Mucosa of descending colon (tissue), 3 donors: ENCODE results near the gene ZNF784. TPM values are rescaled to one million over a fixed set of nuclear protein-coding genes. Genes with fewer than 3 reads are reported as not detected.
"Not testable (repeated sequence)": the region's sequence is repeated elsewhere in the genome, so short reads cannot be mapped to it uniquely, and the experiment has no call there.

Experiments used
- ATAC-seq: fragments of 200-7000 bp; cut with Tn5 transposase; one replicate; pipeline ENCODE4 v1.9.1; 2020; ENCODE audit warnings: mild to moderate bottlenecking, moderate library complexity
- DNase-seq, 3 donors: peaks; one replicate each; pipeline ENCODE4 v3.0.0-alpha.2; 2020
- H3K36me3 ChIP-seq: fragments of 200-600 bp; one replicate; pipeline ENCODE4 v1.8.0; 2021; ENCODE audit warnings: low read depth, mild to moderate bottlenecking
- H3K4me1 ChIP-seq: fragments of 200-600 bp; one replicate; pipeline ENCODE4 v1.8.0; 2021; ENCODE audit warnings: low read depth, mild to moderate bottlenecking
- H3K4me3 ChIP-seq: fragments of 200-600 bp; one replicate; pipeline ENCODE4 v1.8.0; 2021; ENCODE audit warnings: mild to moderate bottlenecking
- H3K9me3 ChIP-seq: fragments of 200-600 bp; one replicate; pipeline ENCODE4 v1.8.0; 2021; ENCODE audit warnings: mild to moderate bottlenecking
- CTCF ChIP-seq: fragments of 200-600 bp; IDR thresholded peaks from one replicate; pipeline ENCODE4 v1.8.0; 2022; ENCODE audit warnings: antibody characterized with exemption, mild to moderate bottlenecking
- intact Hi-C, 2 donors: fragments of 100-400 bp; cut with DNase I in 1 of 2; cut with micrococcal nuclease in 1 of 2; formaldehyde crosslinking; loops; one replicate each; pipeline versions ENCODE4 v1.11.0 to v1.11.1; 2022; cut with DNase I, micrococcal nuclease
- total RNA-seq, 3 donors: library from RNA; stranded (reverse); fragmentation: NEBNext Ultra II Directional in 2 of 3; extraction: Animal tissue kit (Norgen Biotek cat#: 25700) in 2 of 3; gene quantifications; one replicate each; pipeline versions ENCODE4 v1.2.1 to v1.2.4, GENCODE V29; 2021 to 2023
- donor health status: DM: no; HTN: no; CAD: no; lungs with moderate emphysema.
- donor health status: DM: no; HTN: no; CAD: no.
- donor health status: DM: no; HTN: yes; CAD: no.

The ZNF784 gene
- total RNA-seq, 3 donors from 2014 or later: 8.7 to 13.8 (median 10.1) TPM

- intact Hi-C loops: no loop called here
- Histone ChIP-seq H3K36me3 (no peaks in the 10 kb centered on the region), H3K9me3 (no peaks in the 10 kb centered on the region), H3K4me1 (peaks cover 7% of the 10 kb centered on the region), H3K4me3 (peak within 1 kb of the TSS; percentile 59)
- no peak for TF ChIP-seq CTCF
- peak; percentile 92 for ATAC-seq
- DNase-seq: peak; percentile 84 to 91 (median 89)
Observed at GRCh38 chr19:55580628-55581144, 43.7 kb downstream of the ZNF784 start, which contains the start of gene ZNF579. Gene ZNF579 (minus strand): TSS chr19:55580848. CDS start chr19:55579639, 1,209 bp downstream.

GRCh38 chr19:55579766-55580621, 44.4 kb downstream of the ZNF784 start:
- peak in 1 of 3 donors; percentile 48 for DNase-seq

GRCh38 chr19:55578761-55579747, 45.3 kb downstream of the ZNF784 start:
- Histone ChIP-seq H3K36me3 (no peaks in the 10 kb centered on the region), H3K4me1 (peaks cover 7% of the 10 kb centered on the region), H3K9me3 (no peaks in the 10 kb centered on the region), H3K4me3 (no peak overlapping the region)
- DNase-seq: no peak
- intact Hi-C loops: no loop called here
- ATAC-seq: no peak
- TF ChIP-seq CTCF: no peak

More at GRCh38 chr19:55579766-55580621, 44.4 kb downstream of the ZNF784 start:
- intact Hi-C loops: no loop called here
- ATAC-seq: peak; percentile 40
- no peaks in the 10 kb centered on the region for H3K9me3 ChIP-seq
- TF ChIP-seq CTCF: no peak
- peaks cover 7% of the 10 kb centered on the region for H3K4me1 ChIP-seq
- peak overlapping the region; percentile 59 for H3K4me3 ChIP-seq
- H3K36me3 ChIP-seq: no peaks in the 10 kb centered on the region

GRCh38 chr19:55578031-55578760, 46.2 kb downstream of the ZNF784 start:
- no peaks in the 10 kb centered on the region for H3K36me3 ChIP-seq
- DNase-seq (no peak), ATAC-seq (no peak)
- no peaks in the 10 kb centered on the region for H3K9me3 ChIP-seq
- TF ChIP-seq CTCF: no peak
- H3K4me3 ChIP-seq: no peak overlapping the region
- H3K4me1 ChIP-seq: peaks cover 7% of the 10 kb centered on the region
- intact Hi-C loops: no loop called here

GRCh38 chr19:55576746-55577145, 47.6 kb downstream of the ZNF784 start:
- intact Hi-C loops: no loop called here
- no peak for ATAC-seq
- H3K9me3 ChIP-seq: no peaks in the 10 kb centered on the region
- no peak overlapping the region for H3K4me3 ChIP-seq
- H3K36me3 ChIP-seq: no peaks in the 10 kb centered on the region
- no peak for DNase-seq
- H3K4me1 ChIP-seq: peaks cover 7% of the 10 kb centered on the region
- no peak for TF ChIP-seq CTCF

- H3K36me3 ChIP-seq, H3K4me3 ChIP-seq, H3K4me1 ChIP-seq, ATAC-seq, DNase-seq, intact Hi-C loops, H3K9me3 ChIP-seq: not testable (repeated sequence)
Observed at GRCh38 chr19:55573929-55574328, 50.4 kb downstream of the ZNF784 start.
